HepG2 (cell line): ENCODE results near the gene TMEM252. TPM values are rescaled to one million over a fixed set of nuclear protein-coding genes. Genes with fewer than 3 reads are reported as not detected.

Experiments
- ATAC-seq: fragments of 200-7000 bp; cut with Tn5 transposase; 3 replicates; pipeline ENCODE4 v1.9.1; 2020; ENCODE audit warnings: mild to moderate bottlenecking, moderate library complexity
- BruUV-seq: library from RNA; stranded (reverse); fragments of 400-500 nt; replicated peaks from 2 replicates; lab custom pipeline; 2021; lab: Mats Ljungman, UMichigan
- CTCF ChIA-PET: fragments of 300-600 bp; formaldehyde crosslinking; extraction: SDS; loops from one replicate; lab custom pipeline; 2021; ENCODE audit warnings: low total read pairs, inconsistent platforms, low intra/inter-chr PET ratio; lab: Yijun Ruan, JAX
- POLR2A ChIA-PET: fragments of 350-600 bp; sonication (Branson Sonifier 250); formaldehyde crosslinking; loops from one replicate; lab custom pipeline; 2020; ENCODE audit warnings: antibody characterized with exemption, inconsistent platforms; lab: Yijun Ruan, JAX
- DNase-seq: peaks from one replicate; pipeline ENCODE4 v3.0.0-alpha.2; 2015; ENCODE audit warnings: low spot score
- FAIRE-seq: peaks from 3 replicates; lab custom pipeline; 2011; peaks lifted over from hg19 to GRCh38; lab: Jason Lieb, UNC
- H2AFZ ChIP-seq: one replicate; pipeline ENCODE4 v1.6.1; 2011; ENCODE audit warnings: low read length, inconsistent platforms
- H3K27ac ChIP-seq: fragments of 300-600 bp; 3 replicates; pipeline ENCODE4 v1.8.0; 2011; ENCODE audit warnings: mixed run types, mild to moderate bottlenecking, mixed read lengths, low read length, inconsistent platforms; ENCODE audit not compliant: insufficient read depth; ENCODE audit errors: extremely low read length
- H3K27me3 ChIP-seq, 2 experiments: fragments of 200-600 bp in 1 of 2; 2 replicates in 1 of 2; 3 replicates in 1 of 2; pipeline versions ENCODE4 v1.6.0 to v1.8.0; 2011; ENCODE audit warnings: low read length in 2 of 2, mild to moderate bottlenecking in 2 of 2, moderate library complexity in 2 of 2, inconsistent platforms in 1 of 2; ENCODE audit not compliant: insufficient read depth in 2 of 2, control insufficient read depth in 1 of 2
- H3K36me3 ChIP-seq, 2 experiments: fragments of 200-600 bp in 1 of 2; replicated peaks in 1 of 2; 2 replicates in 1 of 2; 3 replicates in 1 of 2; pipeline versions ENCODE4 v1.5.1 to v1.8.0; 2011; ENCODE audit warnings: low read length in 2 of 2, inconsistent platforms in 1 of 2; ENCODE audit not compliant: insufficient read depth in 2 of 2, control insufficient read depth in 1 of 2
- H3K4me1 ChIP-seq: 2 replicates; pipeline ENCODE4 v1.5.1; 2012; ENCODE audit warnings: low read length, inconsistent platforms; ENCODE audit not compliant: insufficient read depth
- H3K4me2 ChIP-seq: 2 replicates; pipeline ENCODE4 v1.6.0; 2011; ENCODE audit warnings: low read depth, low read length, inconsistent platforms
- H3K4me3 ChIP-seq, 3 experiments: fragments of 200-600 bp in 1 of 3; sonication (generic), shearing (Covaris generic) in 1 of 3; replicated peaks in 1 of 3; 2 replicates each; pipeline ENCODE4 v1.5.1; 2011 to 2016; ENCODE audit warnings: low read length in 3 of 3, inconsistent platforms in 2 of 3, low read depth in 2 of 3, mild to moderate bottlenecking in 2 of 3, control low read depth in 1 of 3, mixed read lengths in 1 of 3; ENCODE audit not compliant: insufficient read depth in 1 of 3
- H3K79me2 ChIP-seq: one replicate; pipeline ENCODE4 v1.6.1; 2011; ENCODE audit warnings: low read length, inconsistent platforms; ENCODE audit not compliant: insufficient read depth
- H3K9ac ChIP-seq: 2 replicates; pipeline ENCODE4 v1.6.0; 2011; ENCODE audit warnings: mild to moderate bottlenecking, low read depth, low read length, inconsistent platforms; ENCODE audit not compliant: insufficient read depth
- H3K9me3 ChIP-seq: 2 replicates; pipeline ENCODE4 v1.5.1; 2012; ENCODE audit warnings: mild to moderate bottlenecking, low read length
- H4K20me1 ChIP-seq: 2 replicates; pipeline ENCODE4 v1.6.0; 2011; ENCODE audit warnings: inconsistent platforms, mild to moderate bottlenecking, low read length, moderate library complexity; ENCODE audit not compliant: insufficient read depth
- CBFB ChIP-seq: sonication (generic); formaldehyde crosslinking; IDR thresholded peaks from 2 replicates; pipeline ENCODE4 v1.4.0; 2020; ENCODE audit warnings: missing genetic modification reagents
- HOMEZ ChIP-seq: IDR thresholded peaks from 2 replicates; pipeline ENCODE4 v1.6.1; 2016; ENCODE audit warnings: low read depth
- MXD4 ChIP-seq: IDR thresholded peaks from 2 replicates; pipeline ENCODE4 v1.6.1; 2016; ENCODE audit warnings: mild to moderate bottlenecking, missing biosample characterization, missing genetic modification reagents
- RNF2 ChIP-seq: fragments of 450-650 bp; conservative IDR thresholded peaks from 2 replicates; pipeline ENCODE4 v1.6.1; 2016; ENCODE audit warnings: low read depth
- RXRB ChIP-seq: IDR thresholded peaks from 2 replicates; pipeline ENCODE4 v1.6.1; 2016; ENCODE audit warnings: borderline replicate concordance, missing genetic modification reagents, missing compliant biosample characterization
- ZBTB21 ChIP-seq: sonication (generic); formaldehyde crosslinking; IDR thresholded peaks from 2 replicates; pipeline ENCODE4 v1.4.0; 2020; ENCODE audit warnings: missing genetic modification reagents
- ZBTB34 ChIP-seq: sonication (generic); formaldehyde crosslinking; IDR thresholded peaks from 2 replicates; pipeline ENCODE4 v1.8.0; 2022; ENCODE audit warnings: mild to moderate bottlenecking, missing genetic modification reagents
- ZNF18 ChIP-seq: sonication (generic); formaldehyde crosslinking; IDR thresholded peaks from 2 replicates; pipeline ENCODE4 v1.8.0; 2022; ENCODE audit warnings: mild to moderate bottlenecking, missing genetic modification reagents; ENCODE audit not compliant: insufficient replicate concordance
- ZNF33B ChIP-seq: sonication (generic); formaldehyde crosslinking; IDR thresholded peaks from 2 replicates; pipeline ENCODE4 v1.5.1; 2020; ENCODE audit warnings: mild to moderate bottlenecking, missing genetic modification reagents
- ZNF468 ChIP-seq: sonication (generic); formaldehyde crosslinking; IDR thresholded peaks from 2 replicates; pipeline ENCODE4 v1.8.0; 2022; ENCODE audit warnings: mild to moderate bottlenecking, moderate library complexity, missing genetic modification reagents
- ZNF556 ChIP-seq: sonication (generic); formaldehyde crosslinking; IDR thresholded peaks from 2 replicates; pipeline ENCODE4 v1.4.0; 2020; ENCODE audit warnings: mild to moderate bottlenecking, missing genetic modification reagents, borderline replicate concordance
- ZNF614 ChIP-seq: IDR thresholded peaks from 2 replicates; pipeline ENCODE4 v1.6.1; 2018; ENCODE audit warnings: missing biosample characterization, missing genetic modification reagents, inconsistent platforms, borderline replicate concordance
- ZNF761 ChIP-seq: sonication (generic); formaldehyde crosslinking; conservative IDR thresholded peaks from 2 replicates; pipeline ENCODE4 v1.4.0; 2020; ENCODE audit warnings: mild to moderate bottlenecking, missing genetic modification reagents
- ZUFSP ChIP-seq: sonication (generic); formaldehyde crosslinking; IDR thresholded peaks from 2 replicates; pipeline ENCODE4 v1.9.0; 2021; ENCODE audit warnings: missing genetic modification reagents, mild to moderate bottlenecking, borderline replicate concordance
- WGBS: methylation state at CpG from one replicate; pipeline ENCODE4 v1.1.6; 2017; ENCODE audit warnings: low lambda C conversion rate; 5-methylcytosine and 5-hydroxymethylcytosine counted together
- in situ Hi-C: cut with HindIII; loops from 2 replicates; pipeline ENCODE4 v1.10.0; 2017; ENCODE audit warnings: low pct_unique_long_range_greater_than_20kb; ENCODE audit not compliant: extremely low pct_ligation_motif_present
- intact Hi-C: fragments of 100-400 bp; cut with micrococcal nuclease; formaldehyde crosslinking; loops from one replicate; pipeline ENCODE4 v1.10.0; 2022; ENCODE audit not compliant: unreplicated experiment
- polyA plus RNA-seq, 8 experiments: library from polyadenylated mRNA; depleted of rRNA in 3 of 8; stranded (reverse) in 7 of 8; unstranded in 1 of 8; fragments of >200 nt; fragmentation: Illumina TruSeq in 4 of 8; extraction: Trizol in 4 of 8; gene quantifications; 2 replicates each; pipeline versions ENCODE4 v1.2.1 to v1.2.3, GENCODE V29; 2011 to 2016; ENCODE audit warnings: low read depth in 4 of 8, missing spikeins in 1 of 8, mixed read lengths in 1 of 8; ENCODE audit not compliant: insufficient read depth in 1 of 8
- total RNA-seq, 5 experiments: library from RNA; depleted of rRNA; stranded (reverse); fragments of >200 nt; fragmentation: Illumina TruSeq; extraction: Trizol; gene quantifications; 2 replicates each; pipeline ENCODE4 v1.2.3, GENCODE V29; 2016; ENCODE audit warnings: low read depth in 1 of 5

TMEM252 gene
- total and polyA plus RNA-seq, 2 of the 13 experiments (the other 11 are each of a cell fraction or from before 2014, with no cell fraction given), result not detected

- TF ChIP-seq MXD4 (CRISPR knock-in tag) (no peak), RNF2 (no peak), RXRB (CRISPR knock-in tag) (no peak), ZNF468 (no peak), ZNF614 (CRISPR knock-in tag) (no peak), ZNF761 (no peak)
- TF ChIP-seq, all 625 proteins: peak for 0
- Histone ChIP-seq H3K27me3 (no peaks in the 10 kb centered on the region), H3K36me3 (no peaks in the 10 kb centered on the region), H4K20me1 (no peaks in the 10 kb centered on the region), H3K4me1 (no peaks in the 10 kb centered on the region), H3K9me3 (no peaks in the 10 kb centered on the region), H3K9ac (no peak overlapping the region), H3K4me3 (no peak overlapping the region), H2AFZ (no peak overlapping the region), H3K4me2 (no peak overlapping the region), H3K27ac (no peak overlapping the region), H3K79me2 (no peaks in the 10 kb centered on the region)
- FAIRE-seq, result no peak
- DNase-seq, result no peak
- ChIA-PET CTCF (no interaction called here), POLR2A (no interaction called here)
- in situ Hi-C loops (no loop called here), intact Hi-C loops (no loop called here)
- BruUV-seq, result no TSS peak
- ATAC-seq, result no peak
Measured at GRCh38 chr9:68493541-68493940, 47.1 kb downstream of the TMEM252 start.

GRCh38 chr9:68492806-68493205 lies 47.9 kb downstream of the TMEM252 start:
- no peak overlapping the region for H3K4me2 ChIP-seq
- WGBS, result 23% methylated on average over 6 of the region's 6 CpGs
- H3K9me3 ChIP-seq, result no peaks in the 10 kb centered on the region
- H3K27ac ChIP-seq, result no peak overlapping the region
- BruUV-seq, result no TSS peak
- no peaks in the 10 kb centered on the region for H3K79me2 ChIP-seq
- CTCF ChIA-PET, result no interaction called here
- no peak overlapping the region for H3K9ac ChIP-seq
- H2AFZ ChIP-seq, result no peak overlapping the region
- H4K20me1 ChIP-seq, result no peaks in the 10 kb centered on the region
- POLR2A ChIA-PET, result no interaction called here
- FAIRE-seq (no peak), DNase-seq (no peak), ATAC-seq (no peak)
- intact Hi-C loops, result no loop called here
- in situ Hi-C loops, result no loop called here
- no peak overlapping the region for H3K4me3 ChIP-seq
- no peaks in the 10 kb centered on the region for H3K27me3 ChIP-seq
- no peaks in the 10 kb centered on the region for H3K36me3 ChIP-seq
- no peaks in the 10 kb centered on the region for H3K4me1 ChIP-seq
- TF ChIP-seq ZNF33B (CRISPR knock-in tag) (no peak), CBFB (CRISPR knock-in tag) (no peak), ZBTB21 (CRISPR knock-in tag) (no peak), ZNF18 (CRISPR knock-in tag) (no peak), ZBTB34 (CRISPR knock-in tag) (no peak), ZNF556 (CRISPR knock-in tag) (no peak), HOMEZ (CRISPR knock-in tag) (no peak), ZUFSP (CRISPR knock-in tag) (no peak)
